Choroid plexus epithelial cell (primary cell): ENCODE results near the gene KCNJ3.

Experiments used
- DNase-seq: peaks from one replicate; pipeline ENCODE4 v3.0.0-alpha.2; 2010; ENCODE audit warnings: low read depth
- H3K4me3 ChIP-seq: 2 replicates; pipeline ENCODE4 v1.5.1; 2011; ENCODE audit warnings: low read depth, mild to moderate bottlenecking, control low read depth, low read length, moderate library complexity
- TF ChIP-seq, protein P1 (sequence below): conservative IDR thresholded peaks from 2 replicates; pipeline ENCODE4 v1.5.1; 2011; ENCODE audit warnings: low read depth, mild to moderate bottlenecking, control low read depth, inconsistent platforms, low read length, moderate library complexity

KCNJ3 gene

DNA sequence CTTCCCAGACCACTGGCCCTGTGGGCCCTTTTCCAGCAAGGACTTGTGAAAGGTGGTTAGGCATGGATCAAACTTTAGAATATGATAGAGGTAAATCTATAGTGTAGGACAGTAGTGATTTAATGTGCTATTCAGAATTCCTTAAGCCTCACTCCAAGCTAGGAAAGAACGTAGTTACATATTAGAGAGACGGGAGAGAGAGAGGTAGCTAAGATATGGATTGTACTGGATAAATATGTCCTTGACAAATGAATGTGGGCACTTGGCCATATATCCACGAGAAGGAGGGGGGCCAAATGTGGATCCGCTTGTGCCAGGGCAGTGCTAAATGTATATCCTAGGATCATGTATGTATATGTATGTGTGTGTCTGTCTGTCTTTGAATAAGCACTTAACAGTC is 6.5 kb downstream of the KCNJ3 start:
- DNase-seq, result no peak
- H3K4me3 ChIP-seq, result no peak overlapping the region
- TF ChIP-seq, protein P1, sequence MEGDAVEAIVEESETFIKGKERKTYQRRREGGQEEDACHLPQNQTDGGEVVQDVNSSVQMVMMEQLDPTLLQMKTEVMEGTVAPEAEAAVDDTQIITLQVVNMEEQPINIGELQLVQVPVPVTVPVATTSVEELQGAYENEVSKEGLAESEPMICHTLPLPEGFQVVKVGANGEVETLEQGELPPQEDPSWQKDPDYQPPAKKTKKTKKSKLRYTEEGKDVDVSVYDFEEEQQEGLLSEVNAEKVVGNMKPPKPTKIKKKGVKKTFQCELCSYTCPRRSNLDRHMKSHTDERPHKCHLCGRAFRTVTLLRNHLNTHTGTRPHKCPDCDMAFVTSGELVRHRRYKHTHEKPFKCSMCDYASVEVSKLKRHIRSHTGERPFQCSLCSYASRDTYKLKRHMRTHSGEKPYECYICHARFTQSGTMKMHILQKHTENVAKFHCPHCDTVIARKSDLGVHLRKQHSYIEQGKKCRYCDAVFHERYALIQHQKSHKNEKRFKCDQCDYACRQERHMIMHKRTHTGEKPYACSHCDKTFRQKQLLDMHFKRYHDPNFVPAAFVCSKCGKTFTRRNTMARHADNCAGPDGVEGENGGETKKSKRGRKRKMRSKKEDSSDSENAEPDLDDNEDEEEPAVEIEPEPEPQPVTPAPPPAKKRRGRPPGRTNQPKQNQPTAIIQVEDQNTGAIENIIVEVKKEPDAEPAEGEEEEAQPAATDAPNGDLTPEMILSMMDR, result no peak

DNA sequence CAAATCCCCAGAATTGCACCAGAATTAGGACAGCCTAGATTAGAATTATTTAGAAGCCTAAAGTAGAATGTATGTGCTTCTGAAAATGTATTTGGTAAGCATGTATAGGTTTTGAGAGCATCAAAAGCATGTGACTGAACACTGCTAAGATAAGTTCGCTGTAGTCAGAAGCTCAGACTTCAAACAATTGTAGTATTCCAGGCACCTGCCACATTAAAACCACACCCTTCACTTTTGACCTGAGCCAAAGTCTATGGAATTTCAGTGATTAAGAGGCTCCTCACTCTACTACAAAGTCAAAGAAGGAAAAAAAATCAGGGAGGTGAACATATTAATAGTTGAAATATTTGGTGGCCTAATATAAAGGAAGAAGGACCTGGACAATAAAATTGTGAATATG is 8.2 kb downstream of the KCNJ3 start:
- no peak for DNase-seq
- TF ChIP-seq, protein P1, result no peak
- H3K4me3 ChIP-seq, result no peak overlapping the region

DNA sequence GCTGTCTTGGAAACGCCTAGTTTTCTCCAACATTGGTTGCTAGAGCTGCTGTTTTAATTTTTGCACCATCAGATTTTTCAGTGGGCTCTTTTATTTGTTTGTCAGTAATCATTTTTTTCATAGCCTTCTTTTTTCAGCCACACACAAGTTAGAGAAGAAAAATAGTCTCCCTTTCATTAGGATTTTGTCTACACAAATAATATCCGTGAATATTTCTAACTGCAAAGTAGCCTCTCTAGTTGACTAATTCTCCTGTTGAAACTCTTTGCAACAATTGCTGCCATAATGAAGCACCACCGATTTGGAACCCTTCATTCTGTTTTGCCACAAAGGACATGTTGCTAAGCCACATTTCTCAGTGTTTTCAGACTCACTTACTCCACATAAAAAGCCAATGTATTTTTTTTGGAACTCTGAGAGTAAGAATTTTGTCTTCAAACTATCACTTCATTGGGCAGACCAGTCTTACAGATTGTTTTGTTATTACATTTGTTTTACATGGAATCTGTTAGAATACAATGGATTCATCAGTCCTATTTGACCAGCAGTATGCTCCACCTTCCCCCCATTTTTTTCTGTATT is 9.6 kb downstream of the KCNJ3 start:
- TF ChIP-seq, protein P1, result no peak
- no peak for DNase-seq
- no peak overlapping the region for H3K4me3 ChIP-seq

DNA sequence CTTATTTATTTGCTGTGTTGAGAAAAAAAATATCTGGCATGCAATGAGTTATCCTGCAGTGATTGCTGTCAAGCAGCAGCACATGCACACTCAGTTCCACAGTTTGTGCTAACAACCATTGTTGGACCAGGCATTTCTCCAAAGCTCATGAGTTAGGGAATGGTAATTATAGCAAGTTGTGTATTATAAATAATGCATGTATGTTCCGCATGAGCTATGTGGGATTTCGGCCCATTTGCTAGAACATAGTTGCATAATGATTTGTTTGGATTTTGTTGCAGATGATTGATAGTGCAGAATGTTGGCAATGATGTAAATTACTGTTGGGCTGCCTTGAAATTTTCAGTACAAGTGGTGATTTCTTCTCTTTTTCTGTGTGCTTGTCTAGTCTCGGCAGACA is 10.7 kb downstream of the KCNJ3 start:
- no peak for DNase-seq
- no peak overlapping the region for H3K4me3 ChIP-seq
- TF ChIP-seq, protein P1, result no peak

DNA sequence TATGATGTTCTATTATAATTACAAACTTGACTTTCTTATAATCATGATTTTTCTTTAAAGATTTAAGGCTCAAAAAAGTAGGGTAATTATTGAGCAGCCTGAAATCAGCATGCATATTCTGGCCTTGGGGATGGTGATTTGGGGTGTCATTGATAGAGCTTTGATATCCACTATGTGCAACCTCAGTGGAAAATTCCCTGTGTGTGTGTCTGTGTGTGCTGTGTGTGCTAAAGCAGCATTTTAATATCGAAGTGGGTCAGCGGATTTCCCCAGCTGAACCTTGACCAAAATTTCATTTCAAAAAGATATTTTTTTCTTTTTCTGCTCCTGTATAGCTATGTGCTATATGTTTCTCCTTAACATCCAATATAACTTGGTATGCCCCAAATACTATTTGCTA is 11.6 kb downstream of the KCNJ3 start:
- TF ChIP-seq, protein P1, result no peak
- H3K4me3 ChIP-seq, result no peak overlapping the region
- DNase-seq, result no peak

DNA sequence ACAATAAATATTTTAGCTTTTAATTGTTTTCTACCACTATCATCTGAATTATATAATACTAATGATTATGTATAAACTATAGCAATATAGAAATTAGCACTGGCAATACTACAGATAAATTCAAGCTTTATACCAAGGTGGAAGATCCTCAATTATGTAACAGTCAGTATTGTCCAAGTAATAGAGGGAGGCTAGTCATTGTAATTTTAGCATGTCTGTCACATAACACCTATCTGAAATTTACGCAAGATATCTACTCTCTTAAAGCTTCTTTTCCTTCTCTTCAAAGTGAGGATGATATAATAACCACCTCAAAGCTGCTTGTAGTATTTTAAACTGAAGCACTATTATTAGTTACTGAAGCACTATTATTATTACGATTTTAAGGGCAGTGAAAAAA is 12.2 kb downstream of the KCNJ3 start:
- TF ChIP-seq, protein P1, result no peak
- no peak for DNase-seq
- H3K4me3 ChIP-seq, result no peak overlapping the region

DNA sequence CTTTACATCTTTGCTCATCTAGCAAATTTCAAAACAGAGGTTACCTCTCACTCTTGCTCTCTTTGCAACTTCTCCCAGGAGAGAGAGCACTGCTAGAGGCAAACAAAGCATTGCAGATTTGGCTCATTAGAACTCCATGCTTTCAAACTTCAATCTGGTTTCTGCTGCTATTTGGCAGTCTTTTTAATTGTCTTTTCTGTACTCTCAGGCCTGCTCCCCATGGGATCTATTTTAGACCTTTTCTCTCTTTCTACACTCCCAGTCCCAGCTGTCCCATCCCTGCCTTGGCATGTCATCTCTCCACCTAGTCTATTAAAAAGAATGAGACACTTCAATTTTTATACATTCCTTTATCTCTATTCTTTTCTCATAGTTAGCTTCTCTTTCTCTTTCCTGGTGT is 15.2 kb downstream of the KCNJ3 start:
- TF ChIP-seq, protein P1, result no peak
- H3K4me3 ChIP-seq, result no peak overlapping the region
- no peak for DNase-seq
